Prostate gland (tissue), 2 donors: Measurements from ENCODE around the gene BRF1. TPM values are rescaled to one million over a fixed set of nuclear protein-coding genes. Genes with fewer than 3 reads are reported as not detected.

Experiments
- DNase-seq: peaks from one replicate; pipeline ENCODE4 v3.0.0-alpha.2; 2019; ENCODE audit warnings: low spot score
- H3K27ac ChIP-seq, 2 donors: fragments of 200-600 bp; sonication (generic); 2 replicates each; pipeline ENCODE4 v1.5.1; 2017 to 2019
- H3K27me3 ChIP-seq: fragments of 200-600 bp; sonication (generic); replicated peaks from 2 replicates; pipeline ENCODE4 v1.5.1; 2019; ENCODE audit not compliant: insufficient read depth
- H3K36me3 ChIP-seq, 2 donors: fragments of 200-600 bp; sonication (generic); 1 replicate in 1 of 2; 2 replicates in 1 of 2; pipeline versions ENCODE4 v1.5.1 to v1.8.1; 2017 to 2019
- H3K4me1 ChIP-seq: fragments of 200-600 bp; sonication (generic); replicated peaks from 2 replicates; pipeline ENCODE4 v1.5.1; 2019
- H3K4me3 ChIP-seq, 2 donors: fragments of 200-600 bp; sonication (generic); 2 replicates each; pipeline ENCODE4 v1.5.1; 2017 to 2019
- H3K9me3 ChIP-seq: fragments of 200-600 bp; sonication (generic); 2 replicates; pipeline ENCODE4 v1.5.1; 2017
- CTCF ChIP-seq, 4 experiments: fragments of 200-600 bp in 2 of 4; fragments of 450-650 bp in 2 of 4; sonication (generic) in 2 of 4; IDR thresholded peaks; 1 replicate in 3 of 4; 2 replicates in 1 of 4; pipeline ENCODE4 v1.5.1; 2016 to 2019; ENCODE audit warnings: antibody characterized with exemption in 4 of 4, mild to moderate bottlenecking in 2 of 4, moderate library complexity in 2 of 4
- POLR2A ChIP-seq: fragments of 450-650 bp; IDR thresholded peaks from one replicate; pipeline ENCODE4 v1.6.1; 2016; ENCODE audit warnings: antibody characterized with exemption, mild to moderate bottlenecking
- POLR2AphosphoS5 ChIP-seq: sonication (generic); formaldehyde crosslinking; IDR thresholded peaks from one replicate; pipeline ENCODE4 v1.6.1; 2017; ENCODE audit warnings: antibody characterized with exemption
- WGBS: methylation state at CpG from one replicate; pipeline ENCODE4 v1.1.5; 2018; 5-methylcytosine and 5-hydroxymethylcytosine counted together
- intact Hi-C: fragments of 100-400 bp; cut with DNase I; formaldehyde crosslinking; loops from one replicate; pipeline ENCODE4 v1.14.2; 2022
- total RNA-seq, 2 donors: library from RNA; depleted of rRNA; stranded (reverse); fragments of >200 nt; gene quantifications; one replicate each; pipeline ENCODE4 v1.1.0, GENCODE V29; 2016

The BRF1 gene
- total RNA-seq, 2 donors from 2014 or later: 64.9 to 88.9 TPM

GRCh38 chr14:105214324-105214915, 86.4 kb downstream of the BRF1 start:
- H3K4me1 ChIP-seq: no peaks in the 10 kb centered on the region
- intact Hi-C loops: no loop called here
- H3K27me3 ChIP-seq: no peaks in the 10 kb centered on the region
- no peak for DNase-seq
- H3K4me3 ChIP-seq: no peak overlapping the region
- no peak overlapping the region for H3K27ac ChIP-seq
- TF ChIP-seq POLR2AphosphoS5: no peak
- no peak for TF ChIP-seq POLR2A
- no peak for TF ChIP-seq CTCF (IDR thresholded peaks at IDR 0.05)
- H3K36me3 ChIP-seq: peaks cover 5 to 7% of the 10 kb centered on the region in 2 donors
- WGBS: 87% methylated on average over 10 of the region's 14 CpGs
- H3K9me3 ChIP-seq: no peaks in the 10 kb centered on the region

GRCh38 chr14:105213361-105213760, 87.4 kb downstream of the BRF1 start:
- Histone ChIP-seq H3K27me3 (no peaks in the 10 kb centered on the region), H3K27ac (no peak overlapping the region), H3K4me3 (no peak overlapping the region), H3K9me3 (no peaks in the 10 kb centered on the region), H3K4me1 (no peaks in the 10 kb centered on the region), H3K36me3 (peaks cover 0 to 5% of the 10 kb centered on the region in 2 donors)
- WGBS: 92% methylated on average over 10 of the region's 10 CpGs
- no peak for DNase-seq
- no peak for TF ChIP-seq CTCF (IDR thresholded peaks at IDR 0.05)
- no peak for TF ChIP-seq POLR2A
- no peak for TF ChIP-seq POLR2AphosphoS5
- intact Hi-C loops: no loop called here

GRCh38 chr14:105212541-105213300, 88.1 kb downstream of the BRF1 start:
- Histone ChIP-seq H3K9me3 (no peaks in the 10 kb centered on the region), H3K4me3 (no peak overlapping the region), H3K27me3 (no peaks in the 10 kb centered on the region), H3K27ac (no peak overlapping the region), H3K4me1 (no peaks in the 10 kb centered on the region), H3K36me3 (peaks cover 0 to 5% of the 10 kb centered on the region in 2 donors)
- DNase-seq: no peak
- WGBS: 91% methylated on average over 18 of the region's 18 CpGs
- TF ChIP-seq CTCF (IDR thresholded peaks at IDR 0.05): no peak
- TF ChIP-seq POLR2A: no peak
- TF ChIP-seq POLR2AphosphoS5: no peak
- intact Hi-C loops: no loop called here

- H3K4me1 ChIP-seq: no peaks in the 10 kb centered on the region
- no peaks in the 10 kb centered on the region for H3K9me3 ChIP-seq
- no peak overlapping the region for H3K4me3 ChIP-seq
- intact Hi-C loops: no loop called here
- H3K27me3 ChIP-seq: no peaks in the 10 kb centered on the region
- no peaks in the 10 kb centered on the region for H3K36me3 ChIP-seq
- TF ChIP-seq POLR2A: no peak
- no peak for TF ChIP-seq CTCF (IDR thresholded peaks at IDR 0.05)
- no peak for TF ChIP-seq POLR2AphosphoS5
- WGBS: 91% methylated on average over 9 of the region's 9 CpGs
- no peak overlapping the region for H3K27ac ChIP-seq
- DNase-seq: no peak
Observed at GRCh38 chr14:105211758-105212089, 89.1 kb downstream of the BRF1 start.
